K562 (cell line): ENCODE measurements around the gene RABL6. TPM values are rescaled to one million over a fixed set of nuclear protein-coding genes. Genes with fewer than 3 reads are reported as not detected.

Source experiments
- ATF7 ChIP-seq: fragments of 450-650 bp; IDR thresholded peaks from 2 replicates; pipeline ENCODE4 v1.7.1; 2014; ENCODE audit warnings: mild to moderate bottlenecking, moderate library complexity
- BCOR ChIP-seq: fragments of 450-650 bp; IDR thresholded peaks from 2 replicates; pipeline ENCODE4 v1.6.1; 2016
- CREB1 ChIP-seq, 2 experiments: sonication (generic) in 1 of 2; formaldehyde crosslinking in 1 of 2; IDR thresholded peaks; 2 replicates each; pipeline versions ENCODE4 v1.6.1 to v1.8.0; 2012 to 2022; ENCODE audit warnings: inconsistent platforms in 1 of 2, mild to moderate bottlenecking in 1 of 2, missing genetic modification reagents in 1 of 2, moderate library complexity in 1 of 2
- CXXC5 ChIP-seq: fragments of 250-450 bp; sonication (Bioruptor Pico); IDR thresholded peaks from 2 replicates; pipeline ENCODE4 v1.8.0; 2022; ENCODE audit warnings: inconsistent platforms, mild to moderate bottlenecking, moderate library complexity
- ESRRB ChIP-seq: fragments of 250-450 bp; sonication (Bioruptor Pico); IDR thresholded peaks from 2 replicates; pipeline ENCODE4 v1.5.0; 2020; ENCODE audit warnings: mild to moderate bottlenecking, moderate library complexity, borderline replicate concordance
- GATAD2B ChIP-seq: fragments of 450-650 bp; IDR thresholded peaks from 2 replicates; pipeline ENCODE4 v1.6.1; 2017; ENCODE audit warnings: mild to moderate bottlenecking, borderline replicate concordance
- HSF4 ChIP-seq: fragments of 250-450 bp; sonication (Bioruptor Pico); IDR thresholded peaks from 2 replicates; pipeline ENCODE4 v2.1.2; 2022; ENCODE audit warnings: mild to moderate bottlenecking, moderate library complexity, borderline replicate concordance
- LCOR ChIP-seq: sonication (generic); formaldehyde crosslinking; IDR thresholded peaks from 2 replicates; pipeline ENCODE4 v1.8.0; 2022; ENCODE audit warnings: mild to moderate bottlenecking, missing genetic modification reagents
- NCOA6 ChIP-seq: fragments of 450-650 bp; IDR thresholded peaks from 2 replicates; pipeline ENCODE4 v1.6.1; 2017; ENCODE audit warnings: mild to moderate bottlenecking
- NFE2L1 ChIP-seq: fragments of 450-650 bp; IDR thresholded peaks from 2 replicates; pipeline ENCODE4 v1.6.1; 2016; ENCODE audit warnings: missing genetic modification characterization, low read depth, mild to moderate bottlenecking, missing compliant biosample characterization, moderate library complexity, borderline replicate concordance
- NR2F6 ChIP-seq: fragments of 450-650 bp; formaldehyde crosslinking; IDR thresholded peaks from 2 replicates; pipeline ENCODE4 v1.4.0; 2020; ENCODE audit warnings: mild to moderate bottlenecking
- PML ChIP-seq: IDR thresholded peaks from 2 replicates; pipeline ENCODE4 v1.6.1; 2012; ENCODE audit warnings: low read length, inconsistent platforms
- POLR2G ChIP-seq: fragments of 200-400 bp; formaldehyde crosslinking; IDR thresholded peaks from 2 replicates; pipeline ENCODE4 v1.6.1; 2017; ENCODE audit warnings: low read depth, mild to moderate bottlenecking, antibody characterized with exemption, low read length, moderate library complexity
- PRPF4 ChIP-seq: fragments of 200-400 bp; formaldehyde crosslinking; IDR thresholded peaks from one replicate; pipeline ENCODE4 v1.6.1; 2017; ENCODE audit warnings: low read length, low read depth, mild to moderate bottlenecking; ENCODE audit not compliant: insufficient read depth, poor library complexity, severe bottlenecking
- SMAD3 ChIP-seq: fragments of 450-650 bp; formaldehyde crosslinking; conservative IDR thresholded peaks from 2 replicates; pipeline ENCODE4 v1.4.0; 2020; ENCODE audit warnings: mild to moderate bottlenecking
- TBP ChIP-seq: optimal IDR thresholded peaks from 2 replicates; pipeline ENCODE3; 2011; ENCODE audit warnings: low read depth, low read length, improper control_type of control experiment
- THRAP3 ChIP-seq: fragments of 450-650 bp; IDR thresholded peaks from 2 replicates; pipeline ENCODE4 v1.6.1; 2016; ENCODE audit warnings: mild to moderate bottlenecking, inconsistent platforms, borderline replicate concordance
- ZC3H8 ChIP-seq: fragments of 450-650 bp; IDR thresholded peaks from 2 replicates; pipeline ENCODE4 v1.6.1; 2017
- ZNF239 ChIP-seq: fragments of 250-450 bp; sonication (Bioruptor Pico); IDR thresholded peaks from 2 replicates; pipeline ENCODE4 v1.4.0; 2020; ENCODE audit warnings: mild to moderate bottlenecking
- ZNF263 ChIP-seq: sonication (generic); formaldehyde crosslinking; IDR thresholded peaks from 2 replicates; pipeline ENCODE4 v1.8.0; 2022; ENCODE audit warnings: mild to moderate bottlenecking, missing genetic modification reagents, borderline replicate concordance
- ZNF785 ChIP-seq: fragments of 250-450 bp; sonication (Bioruptor Pico); IDR thresholded peaks from 2 replicates; pipeline ENCODE4 v1.4.0; 2020; ENCODE audit warnings: mild to moderate bottlenecking
- polyA plus RNA-seq, 8 experiments: library from polyadenylated mRNA; depleted of rRNA in 4 of 8; stranded (reverse) in 5 of 8; unstranded in 3 of 8; fragments of >200 nt; fragmentation: Nextera tagmentation in 2 of 8; fragmentation: Illumina TruSeq in 1 of 8; extraction: Ambion mirVana in 2 of 8; extraction: Trizol in 1 of 8; gene quantifications; 2 replicates each; pipeline versions ENCODE4 v1.2.1 to v1.2.3, GENCODE V29; 2011 to 2014; ENCODE audit warnings: inconsistent platforms in 1 of 8, missing spikeins in 1 of 8
- total RNA-seq, 7 experiments: library from RNA; depleted of rRNA in 6 of 7; stranded (reverse); fragments of >200 nt in 6 of 7; fragmentation: Illumina TruSeq in 2 of 7; extraction: Trizol in 2 of 7; gene quantifications; 2 replicates each; pipeline versions ENCODE4 v1.2.1 to v1.2.3, GENCODE V29; 2011 to 2021; ENCODE audit warnings: low replicate concordance in 1 of 7
- TF ChIP-seq, protein P1 (sequence below): sonication (generic); formaldehyde crosslinking; IDR thresholded peaks from 2 replicates; pipeline ENCODE4 v1.8.0; 2022; ENCODE audit warnings: mild to moderate bottlenecking, missing genetic modification reagents
- TF ChIP-seq, protein P2 (sequence below): fragments of 450-650 bp; IDR thresholded peaks from 2 replicates; pipeline ENCODE4 v1.6.1; 2016; ENCODE audit warnings: low read depth, mild to moderate bottlenecking, moderate library complexity
- TF ChIP-seq, protein P3 (sequence below): fragments of 200-800 bp; sonication (Bioruptor generic); IDR thresholded peaks from 2 replicates; pipeline ENCODE4 v1.6.1; 2017; ENCODE audit warnings: missing genetic modification characterization, missing compliant biosample characterization

The RABL6 gene
- total and polyA plus RNA-seq, 9 of the 15 experiments (the other 6 are each of a cell fraction or from before 2014, with no cell fraction given): 5.6 to 181 (median 84.5) TPM

DNA sequence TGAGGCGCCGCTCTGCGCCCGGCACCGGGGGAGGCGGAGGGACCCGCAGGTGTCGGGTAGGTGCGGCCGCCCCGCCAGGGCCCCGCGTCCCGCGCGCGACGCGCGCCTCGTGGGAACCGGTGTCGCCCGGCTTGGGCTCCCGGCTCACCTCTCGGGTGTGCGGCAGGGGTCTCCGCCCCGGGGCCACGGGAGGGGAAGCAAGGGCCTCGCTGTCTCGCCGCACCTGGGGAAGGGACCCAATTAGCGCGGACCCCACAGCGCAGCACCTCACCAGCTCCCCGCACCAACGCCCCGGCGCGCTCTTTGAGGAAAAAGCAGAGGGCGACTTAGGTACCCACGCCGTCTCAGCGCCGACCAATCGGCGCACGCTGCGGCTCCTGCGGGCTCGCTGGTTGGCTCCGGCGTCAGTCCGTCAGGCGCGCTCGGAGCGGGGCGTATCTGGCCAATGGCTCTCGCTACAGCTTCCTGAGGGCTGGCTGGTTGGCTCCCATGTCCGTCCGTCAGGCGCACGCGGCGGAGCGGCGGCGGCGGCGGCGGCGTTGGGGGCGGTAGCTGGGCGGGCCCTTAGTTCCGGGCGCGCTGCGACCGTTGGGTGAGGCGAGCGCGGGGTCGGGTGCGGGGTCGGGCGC lies 78.3 kb downstream of the RABL6 start, which contains the start of gene TRAF2 (continued):
- TF ChIP-seq TBP (peak; percentile 80), POLR2G (peak; percentile 96), ESRRB (CRISPR knock-in tag) (no peak), THRAP3 (no peak), ZNF239 (no peak), ZNF263 (no peak), HSF4 (CRISPR knock-in tag) (no peak), BCOR (no peak), NCOA6 (no peak), GATAD2B (no peak), PRPF4 (no peak), PML (peak; percentile 61), NFE2L1 (tag) (no peak), ZNF785 (no peak), CXXC5 (CRISPR knock-in tag) (peak; percentile 100), ATF7 (peak; percentile 70), ZC3H8 (no peak), CREB1 (IDR thresholded peaks at IDR 0.05) (peak; percentile 88), CREB1 (CRISPR knock-in tag; IDR thresholded peaks at IDR 0.05) (peak; percentile 87), NR2F6 (CRISPR knock-in tag) (0 out of 2 replicates have a peak, but pooled peaks have one; percentile 35), LCOR (CRISPR knock-in tag) (no peak), SMAD3 (CRISPR knock-in tag) (no peak)
- TF ChIP-seq, protein P1, sequence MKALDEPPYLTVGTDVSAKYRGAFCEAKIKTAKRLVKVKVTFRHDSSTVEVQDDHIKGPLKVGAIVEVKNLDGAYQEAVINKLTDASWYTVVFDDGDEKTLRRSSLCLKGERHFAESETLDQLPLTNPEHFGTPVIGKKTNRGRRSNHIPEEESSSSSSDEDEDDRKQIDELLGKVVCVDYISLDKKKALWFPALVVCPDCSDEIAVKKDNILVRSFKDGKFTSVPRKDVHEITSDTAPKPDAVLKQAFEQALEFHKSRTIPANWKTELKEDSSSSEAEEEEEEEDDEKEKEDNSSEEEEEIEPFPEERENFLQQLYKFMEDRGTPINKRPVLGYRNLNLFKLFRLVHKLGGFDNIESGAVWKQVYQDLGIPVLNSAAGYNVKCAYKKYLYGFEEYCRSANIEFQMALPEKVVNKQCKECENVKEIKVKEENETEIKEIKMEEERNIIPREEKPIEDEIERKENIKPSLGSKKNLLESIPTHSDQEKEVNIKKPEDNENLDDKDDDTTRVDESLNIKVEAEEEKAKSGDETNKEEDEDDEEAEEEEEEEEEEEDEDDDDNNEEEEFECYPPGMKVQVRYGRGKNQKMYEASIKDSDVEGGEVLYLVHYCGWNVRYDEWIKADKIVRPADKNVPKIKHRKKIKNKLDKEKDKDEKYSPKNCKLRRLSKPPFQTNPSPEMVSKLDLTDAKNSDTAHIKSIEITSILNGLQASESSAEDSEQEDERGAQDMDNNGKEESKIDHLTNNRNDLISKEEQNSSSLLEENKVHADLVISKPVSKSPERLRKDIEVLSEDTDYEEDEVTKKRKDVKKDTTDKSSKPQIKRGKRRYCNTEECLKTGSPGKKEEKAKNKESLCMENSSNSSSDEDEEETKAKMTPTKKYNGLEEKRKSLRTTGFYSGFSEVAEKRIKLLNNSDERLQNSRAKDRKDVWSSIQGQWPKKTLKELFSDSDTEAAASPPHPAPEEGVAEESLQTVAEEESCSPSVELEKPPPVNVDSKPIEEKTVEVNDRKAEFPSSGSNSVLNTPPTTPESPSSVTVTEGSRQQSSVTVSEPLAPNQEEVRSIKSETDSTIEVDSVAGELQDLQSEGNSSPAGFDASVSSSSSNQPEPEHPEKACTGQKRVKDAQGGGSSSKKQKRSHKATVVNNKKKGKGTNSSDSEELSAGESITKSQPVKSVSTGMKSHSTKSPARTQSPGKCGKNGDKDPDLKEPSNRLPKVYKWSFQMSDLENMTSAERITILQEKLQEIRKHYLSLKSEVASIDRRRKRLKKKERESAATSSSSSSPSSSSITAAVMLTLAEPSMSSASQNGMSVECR (CRISPR knock-in tag): no peak; the same call in 1 of the 2 replicates
- TF ChIP-seq, protein P2, sequence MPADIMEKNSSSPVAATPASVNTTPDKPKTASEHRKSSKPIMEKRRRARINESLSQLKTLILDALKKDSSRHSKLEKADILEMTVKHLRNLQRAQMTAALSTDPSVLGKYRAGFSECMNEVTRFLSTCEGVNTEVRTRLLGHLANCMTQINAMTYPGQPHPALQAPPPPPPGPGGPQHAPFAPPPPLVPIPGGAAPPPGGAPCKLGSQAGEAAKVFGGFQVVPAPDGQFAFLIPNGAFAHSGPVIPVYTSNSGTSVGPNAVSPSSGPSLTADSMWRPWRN: no peak
- TF ChIP-seq, protein P3, sequence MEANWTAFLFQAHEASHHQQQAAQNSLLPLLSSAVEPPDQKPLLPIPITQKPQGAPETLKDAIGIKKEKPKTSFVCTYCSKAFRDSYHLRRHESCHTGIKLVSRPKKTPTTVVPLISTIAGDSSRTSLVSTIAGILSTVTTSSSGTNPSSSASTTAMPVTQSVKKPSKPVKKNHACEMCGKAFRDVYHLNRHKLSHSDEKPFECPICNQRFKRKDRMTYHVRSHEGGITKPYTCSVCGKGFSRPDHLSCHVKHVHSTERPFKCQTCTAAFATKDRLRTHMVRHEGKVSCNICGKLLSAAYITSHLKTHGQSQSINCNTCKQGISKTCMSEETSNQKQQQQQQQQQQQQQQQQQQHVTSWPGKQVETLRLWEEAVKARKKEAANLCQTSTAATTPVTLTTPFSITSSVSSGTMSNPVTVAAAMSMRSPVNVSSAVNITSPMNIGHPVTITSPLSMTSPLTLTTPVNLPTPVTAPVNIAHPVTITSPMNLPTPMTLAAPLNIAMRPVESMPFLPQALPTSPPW (CRISPR knock-in tag): no peak; the same call in 1 of the 2 replicates
